Activated CD4-positive, alpha-beta T cell treated with anti-CD3 and anti-CD28 coated beads for 36 hours (primary cell): ENCODE measurements around the gene MAP3K2. TPM values are rescaled to one million over a fixed set of nuclear protein-coding genes. Genes with fewer than 3 reads are reported as not detected.

Experiments
- ATAC-seq: fragments of 200-7000 bp; cut with Tn5 transposase; one replicate; pipeline ENCODE4 v1.10.0; 2021; ENCODE audit warnings: mild to moderate bottlenecking, moderate library complexity
- CTCF ChIA-PET: fragments of 350-600 bp; sonication (Branson Sonifier 250); formaldehyde crosslinking; loops from one replicate; lab custom pipeline; 2021; ENCODE audit warnings: antibody characterized with exemption; lab: Charles Lee
- POLR2A ChIA-PET: fragments of 350-600 bp; sonication (Branson Sonifier 250); formaldehyde crosslinking; loops from one replicate; lab custom pipeline; 2021; ENCODE audit warnings: antibody characterized with exemption, inconsistent platforms; lab: Charles Lee
- DNase-seq: peaks from one replicate; pipeline ENCODE4 v3.0.0-alpha.2; 2020
- H3K27ac Mint-ChIP-seq: one replicate; pipeline ENCODE4 v1.8.0; 2021; ENCODE audit warnings: mixed read lengths
- H3K27me3 Mint-ChIP-seq: one replicate; pipeline ENCODE4 v1.8.0; 2021; ENCODE audit warnings: mixed read lengths
- H3K36me3 Mint-ChIP-seq: one replicate; pipeline ENCODE4 v1.8.0; 2021; ENCODE audit warnings: low read depth, mixed read lengths
- H3K4me1 Mint-ChIP-seq: one replicate; pipeline ENCODE4 v1.8.0; 2021; ENCODE audit warnings: mixed read lengths
- H3K4me3 Mint-ChIP-seq: one replicate; pipeline ENCODE4 v1.8.0; 2021; ENCODE audit warnings: mild to moderate bottlenecking, moderate library complexity, mixed read lengths
- H3K9me3 Mint-ChIP-seq: one replicate; pipeline ENCODE4 v1.8.0; 2021; ENCODE audit warnings: low read depth, mixed read lengths
- intact Hi-C, 2 experiments: fragments of 100-400 bp; cut with DNase I in 1 of 2; cut with micrococcal nuclease in 1 of 2; formaldehyde crosslinking; loops; one replicate each; pipeline versions ENCODE4 v1.14.2 to v1.15.1; 2022 to 2024; cut with DNase I, micrococcal nuclease
- total RNA-seq, 2 experiments: library from RNA; stranded (reverse); gene quantifications; one replicate each; pipeline ENCODE4 v1.2.3, GENCODE V29; 2021

Gene MAP3K2
- total RNA-seq, 2 experiments from 2014 or later: 35.2 to 35.6 TPM

DNA sequence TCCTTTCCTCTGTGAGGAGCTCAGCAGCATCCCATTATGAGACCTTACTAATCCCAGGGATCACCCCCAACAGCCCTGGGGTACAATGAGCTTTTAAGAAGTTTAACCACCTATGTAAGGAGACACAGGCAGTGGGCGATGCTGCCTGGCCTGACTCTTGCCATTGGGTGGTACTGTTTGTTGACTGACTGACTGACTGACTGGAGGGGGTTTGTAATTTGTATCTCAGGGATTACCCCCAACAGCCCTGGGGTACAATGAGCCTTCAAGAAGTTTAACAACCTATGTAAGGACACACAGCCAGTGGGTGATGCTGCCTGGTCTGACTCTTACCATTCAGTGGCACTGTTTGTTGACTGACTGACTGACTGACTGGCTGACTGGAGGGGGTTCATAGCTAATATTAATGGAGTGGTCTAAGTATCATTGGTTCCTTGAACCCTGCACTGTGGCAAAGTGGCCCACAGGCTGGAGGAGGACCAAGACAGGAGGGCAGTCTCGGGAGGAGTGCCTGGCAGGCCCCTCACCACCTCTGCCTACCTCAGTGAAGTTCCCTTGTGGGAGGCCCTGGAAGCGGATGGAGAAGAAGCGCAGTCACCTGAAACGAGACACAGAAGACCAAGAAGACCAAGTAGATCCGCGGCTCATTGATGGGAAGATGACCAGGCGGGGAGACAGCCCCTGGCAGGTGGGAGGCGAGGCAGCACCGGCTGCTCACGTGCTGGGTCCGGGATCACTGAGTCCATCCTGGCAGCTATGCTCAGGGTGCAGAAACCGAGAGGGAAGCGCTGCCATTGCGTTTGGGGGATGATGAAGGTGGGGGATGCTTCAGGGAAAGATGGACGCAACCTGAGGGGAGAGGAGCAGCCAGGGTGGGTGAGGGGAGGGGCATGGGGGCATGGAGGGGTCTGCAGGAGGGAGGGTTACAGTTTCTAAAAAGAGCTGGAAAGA is 38.0 kb upstream of the MAP3K2 start:
- no peak overlapping the region for H3K27ac Mint-ChIP-seq
- H3K4me3 Mint-ChIP-seq: no peak overlapping the region
- POLR2A ChIA-PET: no interaction called here
- intact Hi-C loops: no loop called here
- CTCF ChIA-PET: interaction anchor here (0.7 to 1.9 kb wide), 4 partner anchors 10 to 393 kb away, joined by 3 to 7 read pairs (median 4); no protein-coding TSS in a partner anchor
- peaks cover 35% of the 10 kb centered on the region for H3K27me3 Mint-ChIP-seq
- H3K36me3 Mint-ChIP-seq: no peaks in the 10 kb centered on the region
- no peaks in the 10 kb centered on the region for H3K9me3 Mint-ChIP-seq
- ATAC-seq (no peak), DNase-seq (no peak)
- H3K4me1 Mint-ChIP-seq: peaks cover 5% of the 10 kb centered on the region

DNA sequence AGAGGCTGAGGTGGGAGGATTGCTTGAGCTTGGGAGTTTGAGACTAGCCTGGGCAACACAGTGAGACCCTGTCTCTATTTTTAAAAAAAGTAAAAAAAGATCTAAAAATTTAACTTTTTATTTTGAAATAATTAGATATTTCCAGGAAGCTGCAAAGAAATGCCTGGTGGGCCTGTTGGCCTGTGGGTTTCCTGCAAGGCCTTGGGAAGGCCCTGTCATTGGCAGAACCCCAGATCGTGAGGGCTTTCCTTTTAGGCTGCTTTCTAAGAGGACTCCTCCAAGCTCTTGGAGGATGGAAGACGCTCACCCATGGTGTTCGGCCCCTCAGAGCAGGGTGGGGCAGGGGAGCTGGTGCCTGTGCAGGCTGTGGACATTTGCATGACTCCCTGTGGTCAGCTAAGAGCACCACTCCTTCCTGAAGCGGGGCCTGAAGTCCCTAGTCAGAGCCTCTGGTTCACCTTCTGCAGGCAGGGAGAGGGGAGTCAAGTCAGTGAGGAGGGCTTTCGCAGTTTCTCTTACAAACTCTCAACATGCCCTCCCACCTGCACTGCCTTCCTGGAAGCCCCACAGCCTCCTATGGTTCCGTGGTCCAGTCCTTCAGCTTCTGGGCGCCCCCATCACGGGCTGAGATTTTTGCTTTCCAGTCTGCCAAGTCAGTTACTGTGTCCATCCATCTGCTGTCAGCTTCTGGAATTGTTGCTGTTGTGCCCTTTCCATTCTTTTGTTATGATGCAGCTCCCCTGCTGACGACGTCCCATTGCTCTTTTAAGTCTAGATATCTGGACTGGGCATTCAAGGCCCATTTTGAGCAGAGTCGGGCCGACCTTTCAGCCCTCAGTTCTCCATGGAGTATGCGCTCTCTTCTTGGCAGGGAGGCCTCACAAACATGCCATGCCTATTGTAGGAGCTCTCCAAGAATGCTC is 37.1 kb upstream of the MAP3K2 start:
- no peak overlapping the region for H3K27ac Mint-ChIP-seq
- no peaks in the 10 kb centered on the region for H3K36me3 Mint-ChIP-seq
- H3K27me3 Mint-ChIP-seq: peaks cover 40% of the 10 kb centered on the region
- DNase-seq (no peak), ATAC-seq (no peak)
- H3K9me3 Mint-ChIP-seq: no peaks in the 10 kb centered on the region
- ChIA-PET CTCF (interaction anchor here (0.7 to 1.9 kb wide), 8 partner anchors 9 to 62 kb away, joined by 3 to 7 read pairs (median 3); no protein-coding TSS in a partner anchor), POLR2A (no interaction called here)
- H3K4me3 Mint-ChIP-seq: no peak overlapping the region
- intact Hi-C loops: no loop called here
- H3K4me1 Mint-ChIP-seq: peaks cover 5% of the 10 kb centered on the region

DNA sequence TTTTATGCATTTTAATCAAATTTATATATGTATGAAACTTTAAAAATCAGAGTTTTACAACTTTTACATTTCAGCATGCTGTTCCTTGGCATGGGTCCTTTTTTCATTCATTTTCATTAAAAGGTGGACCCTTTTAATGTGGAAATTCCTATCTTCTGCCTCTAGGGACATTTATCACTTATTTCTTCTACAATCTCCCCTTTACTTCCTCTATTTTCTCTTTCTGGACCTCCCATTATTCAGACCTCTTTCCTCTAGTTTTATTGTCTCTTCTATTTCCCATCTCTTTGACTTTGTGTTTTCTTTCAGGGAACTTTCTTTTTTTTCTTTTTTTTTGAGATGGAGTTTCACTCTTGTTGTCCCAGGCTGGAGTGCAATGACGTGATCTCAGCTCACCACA is 36.1 kb upstream of the MAP3K2 start:
- intact Hi-C loops: no loop called here
- ChIA-PET CTCF (interaction anchor here (0.9 to 1.5 kb wide), 5 partner anchors 8 to 55 kb away, joined by 3 to 4 read pairs (median 3); no protein-coding TSS in a partner anchor), POLR2A (no interaction called here)
- peaks cover 40% of the 10 kb centered on the region for H3K27me3 Mint-ChIP-seq
- ATAC-seq (no peak), DNase-seq (no peak)
- H3K27ac Mint-ChIP-seq: no peak overlapping the region
- no peaks in the 10 kb centered on the region for H3K36me3 Mint-ChIP-seq
- H3K4me1 Mint-ChIP-seq: peaks cover 5% of the 10 kb centered on the region
- no peaks in the 10 kb centered on the region for H3K9me3 Mint-ChIP-seq
- H3K4me3 Mint-ChIP-seq: no peak overlapping the region

DNA sequence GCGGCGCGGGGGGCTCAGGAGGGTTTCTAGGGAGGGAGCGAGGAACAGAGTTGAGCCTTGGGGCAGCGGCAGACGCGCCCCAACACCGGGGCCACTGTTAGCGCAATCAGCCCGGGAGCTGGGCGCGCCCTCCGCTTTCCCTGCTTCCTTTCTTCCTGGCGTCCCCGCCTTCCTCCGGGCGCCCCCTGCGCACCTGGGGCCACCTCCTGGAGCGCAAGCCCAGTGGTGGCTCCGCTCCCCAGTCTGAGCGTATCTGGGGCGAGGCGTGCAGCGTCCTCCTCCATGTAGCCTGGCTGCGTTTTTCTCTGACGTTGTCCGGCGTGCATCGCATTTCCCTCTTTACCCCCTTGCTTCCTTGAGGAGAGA is 35.7 kb upstream of the MAP3K2 start:
- ATAC-seq (peak; percentile 51), DNase-seq (peak; percentile 31)
- Mint-ChIP-seq H3K4me1 (peaks cover 5% of the 10 kb centered on the region), H3K27ac (no peak overlapping the region), H3K4me3 (peak overlapping the region; percentile 8), H3K9me3 (no peaks in the 10 kb centered on the region), H3K27me3 (peaks cover 40% of the 10 kb centered on the region), H3K36me3 (no peaks in the 10 kb centered on the region)
- ChIA-PET POLR2A (no interaction called here), CTCF (interaction anchor here (1.3 kb wide), 1 partner anchor 30 kb away, joined by 3 read pairs; no protein-coding TSS in a partner anchor)
- intact Hi-C loops: no loop called here

DNA sequence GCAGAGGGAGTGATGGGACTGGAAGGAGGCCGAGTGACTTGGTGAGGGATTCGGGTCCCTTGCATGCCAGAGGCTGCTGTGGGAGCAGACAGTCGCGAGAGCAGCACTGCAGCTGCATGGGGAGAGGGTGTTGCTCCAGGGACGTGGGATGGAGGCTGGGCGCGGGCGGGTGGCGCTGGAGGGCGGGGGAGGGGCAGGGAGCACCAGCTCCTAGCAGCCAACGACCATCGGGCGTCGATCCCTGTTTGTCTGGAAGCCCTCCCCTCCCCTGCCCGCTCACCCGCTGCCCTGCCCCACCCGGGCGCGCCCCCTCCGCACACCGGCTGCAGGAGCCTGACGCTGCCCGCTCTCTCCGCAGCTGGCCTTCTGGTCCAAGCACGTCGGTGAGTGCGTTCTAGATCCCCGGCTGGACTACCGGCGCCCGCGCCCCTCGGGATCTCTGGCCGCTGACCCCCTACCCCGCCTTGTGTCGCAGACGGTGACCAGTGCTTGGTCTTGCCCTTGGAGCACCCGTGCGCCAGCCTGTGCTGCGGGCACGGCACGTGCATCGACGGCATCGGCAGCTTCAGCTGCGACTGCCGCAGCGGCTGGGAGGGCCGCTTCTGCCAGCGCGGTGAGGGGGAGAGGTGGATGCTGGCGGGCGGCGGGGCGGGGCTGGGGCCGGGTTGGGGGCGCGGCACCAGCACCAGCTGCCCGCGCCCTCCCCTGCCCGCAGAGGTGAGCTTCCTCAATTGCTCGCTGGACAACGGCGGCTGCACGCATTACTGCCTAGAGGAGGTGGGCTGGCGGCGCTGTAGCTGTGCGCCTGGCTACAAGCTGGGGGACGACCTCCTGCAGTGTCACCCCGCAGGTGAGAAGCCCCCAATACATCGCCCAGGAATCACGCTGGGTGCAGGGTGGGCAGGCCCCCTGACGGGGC is 35.0 kb upstream of the MAP3K2 start:
- H3K27ac Mint-ChIP-seq: no peak overlapping the region
- no peaks in the 10 kb centered on the region for H3K36me3 Mint-ChIP-seq
- no peaks in the 10 kb centered on the region for H3K9me3 Mint-ChIP-seq
- peaks cover 45% of the 10 kb centered on the region for H3K27me3 Mint-ChIP-seq
- H3K4me3 Mint-ChIP-seq: peak overlapping the region; percentile 38
- peak; percentile 38 for DNase-seq
- intact Hi-C loops: no loop called here
- ATAC-seq: peak; percentile 58
- ChIA-PET CTCF (no interaction called here), POLR2A (no interaction called here)
- peaks cover 5% of the 10 kb centered on the region for H3K4me1 Mint-ChIP-seq

DNA sequence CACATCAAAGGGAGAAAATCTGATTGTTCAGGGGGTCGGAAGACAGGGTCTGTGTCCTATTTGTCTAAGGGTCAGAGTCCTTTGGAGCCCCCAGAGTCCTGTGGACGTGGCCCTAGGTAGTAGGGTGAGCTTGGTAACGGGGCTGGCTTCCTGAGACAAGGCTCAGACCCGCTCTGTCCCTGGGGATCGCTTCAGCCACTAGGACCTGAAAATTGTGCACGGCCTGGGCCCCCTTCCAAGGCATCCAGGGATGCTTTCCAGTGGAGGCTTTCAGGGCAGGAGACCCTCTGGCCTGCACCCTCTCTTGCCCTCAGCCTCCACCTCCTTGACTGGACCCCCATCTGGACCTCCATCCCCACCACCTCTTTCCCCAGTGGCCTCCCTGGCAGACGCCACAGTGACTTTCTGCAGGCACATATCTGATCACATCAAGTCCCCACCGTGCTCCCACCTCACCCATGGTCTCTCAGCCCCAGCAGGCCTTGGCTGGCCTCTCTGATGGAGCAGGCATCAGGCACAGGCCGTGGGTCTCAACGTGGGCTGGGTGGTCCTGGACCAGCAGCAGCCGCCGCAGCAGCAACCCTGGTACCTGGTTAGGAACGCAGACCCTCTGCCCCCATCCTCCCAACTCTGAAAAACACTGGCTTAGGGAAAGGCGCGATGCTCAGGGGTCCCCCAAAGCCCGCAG is 34.2 kb upstream of the MAP3K2 start:
- Mint-ChIP-seq H3K27me3 (peaks cover 47% of the 10 kb centered on the region), H3K4me1 (peaks cover 8% of the 10 kb centered on the region), H3K36me3 (no peaks in the 10 kb centered on the region), H3K9me3 (no peaks in the 10 kb centered on the region), H3K27ac (no peak overlapping the region), H3K4me3 (no peak overlapping the region)
- no peak for ATAC-seq
- ChIA-PET CTCF (no interaction called here), POLR2A (no interaction called here)
- no peak for DNase-seq
- intact Hi-C loops: no loop called here

DNA sequence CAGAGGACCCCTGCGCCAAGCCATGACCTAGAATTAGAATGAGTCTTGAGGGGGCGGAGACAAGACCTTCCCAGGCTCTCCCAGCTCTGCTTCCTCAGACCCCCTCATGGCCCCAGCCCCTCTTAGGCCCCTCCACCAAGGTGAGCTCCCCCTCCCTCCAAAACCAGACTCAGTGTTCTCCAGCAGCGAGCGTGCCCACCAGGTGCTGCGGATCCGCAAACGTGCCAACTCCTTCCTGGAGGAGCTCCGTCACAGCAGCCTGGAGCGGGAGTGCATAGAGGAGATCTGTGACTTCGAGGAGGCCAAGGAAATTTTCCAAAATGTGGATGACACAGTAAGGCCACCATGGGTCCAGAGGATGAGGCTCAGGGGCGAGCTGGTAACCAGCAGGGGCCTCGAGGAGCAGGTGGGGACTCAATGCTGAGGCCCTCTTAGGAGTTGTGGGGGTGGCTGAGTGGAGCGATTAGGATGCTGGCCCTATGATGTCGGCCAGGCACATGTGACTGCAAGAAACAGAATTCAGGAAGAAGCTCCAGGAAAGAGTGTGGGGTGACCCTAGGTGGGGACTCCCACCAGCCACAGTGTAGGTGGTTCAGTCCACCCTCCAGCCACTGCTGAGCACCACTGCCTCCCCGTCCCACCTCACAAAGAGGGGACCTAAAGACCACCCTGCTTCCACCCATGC is 33.5 kb upstream of the MAP3K2 start:
- Mint-ChIP-seq H3K36me3 (no peaks in the 10 kb centered on the region), H3K27me3 (peaks cover 49% of the 10 kb centered on the region), H3K4me1 (peaks cover 15% of the 10 kb centered on the region), H3K27ac (no peak overlapping the region), H3K9me3 (no peaks in the 10 kb centered on the region), H3K4me3 (no peak overlapping the region)
- no peak for ATAC-seq
- ChIA-PET CTCF (interaction anchor here (0.7 kb wide), 1 partner anchor 57 kb away, joined by 4 read pairs; no protein-coding TSS in a partner anchor), POLR2A (no interaction called here)
- no peak for DNase-seq
- intact Hi-C loops: no loop called here

DNA sequence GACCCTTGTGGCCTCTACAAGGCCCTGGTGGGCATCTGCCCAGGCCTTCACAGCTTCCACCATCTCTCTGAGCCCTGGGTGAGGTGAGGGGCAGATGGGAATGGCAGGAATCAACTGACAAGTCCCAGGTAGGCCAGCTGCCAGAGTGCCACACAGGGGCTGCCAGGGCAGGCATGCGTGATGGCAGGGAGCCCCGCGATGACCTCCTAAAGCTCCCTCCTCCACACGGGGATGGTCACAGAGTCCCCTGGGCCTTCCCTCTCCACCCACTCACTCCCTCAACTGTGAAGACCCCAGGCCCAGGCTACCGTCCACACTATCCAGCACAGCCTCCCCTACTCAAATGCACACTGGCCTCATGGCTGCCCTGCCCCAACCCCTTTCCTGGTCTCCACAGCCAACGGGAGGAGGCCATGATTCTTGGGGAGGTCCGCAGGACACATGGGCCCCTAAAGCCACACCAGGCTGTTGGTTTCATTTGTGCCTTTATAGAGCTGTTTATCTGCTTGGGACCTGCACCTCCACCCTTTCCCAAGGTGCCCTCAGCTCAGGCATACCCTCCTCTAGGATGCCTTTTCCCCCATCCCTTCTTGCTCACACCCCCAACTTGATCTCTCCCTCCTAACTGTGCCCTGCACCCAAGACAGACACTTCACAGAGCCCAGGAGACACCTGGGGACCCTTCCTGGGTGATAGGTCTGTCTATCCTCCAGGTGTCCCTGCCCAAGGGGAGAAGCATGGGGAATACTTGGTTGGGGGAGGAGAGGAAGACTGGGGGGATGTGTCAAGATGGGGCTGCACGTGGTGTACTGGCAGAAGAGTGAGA is 32.5 kb upstream of the MAP3K2 start:
- DNase-seq (no peak), ATAC-seq (no peak)
- intact Hi-C loops: no loop called here
- no peak overlapping the region for H3K4me3 Mint-ChIP-seq
- CTCF ChIA-PET: interaction anchor here (0.7 kb wide), 2 partner anchors 58 to 113 kb away, joined by 4 read pairs; no protein-coding TSS in a partner anchor
- no peaks in the 10 kb centered on the region for H3K36me3 Mint-ChIP-seq
- H3K27me3 Mint-ChIP-seq: peaks cover 42% of the 10 kb centered on the region
- peaks cover 20% of the 10 kb centered on the region for H3K4me1 Mint-ChIP-seq
- POLR2A ChIA-PET: no interaction called here
- H3K9me3 Mint-ChIP-seq: no peaks in the 10 kb centered on the region
- H3K27ac Mint-ChIP-seq: no peak overlapping the region

DNA sequence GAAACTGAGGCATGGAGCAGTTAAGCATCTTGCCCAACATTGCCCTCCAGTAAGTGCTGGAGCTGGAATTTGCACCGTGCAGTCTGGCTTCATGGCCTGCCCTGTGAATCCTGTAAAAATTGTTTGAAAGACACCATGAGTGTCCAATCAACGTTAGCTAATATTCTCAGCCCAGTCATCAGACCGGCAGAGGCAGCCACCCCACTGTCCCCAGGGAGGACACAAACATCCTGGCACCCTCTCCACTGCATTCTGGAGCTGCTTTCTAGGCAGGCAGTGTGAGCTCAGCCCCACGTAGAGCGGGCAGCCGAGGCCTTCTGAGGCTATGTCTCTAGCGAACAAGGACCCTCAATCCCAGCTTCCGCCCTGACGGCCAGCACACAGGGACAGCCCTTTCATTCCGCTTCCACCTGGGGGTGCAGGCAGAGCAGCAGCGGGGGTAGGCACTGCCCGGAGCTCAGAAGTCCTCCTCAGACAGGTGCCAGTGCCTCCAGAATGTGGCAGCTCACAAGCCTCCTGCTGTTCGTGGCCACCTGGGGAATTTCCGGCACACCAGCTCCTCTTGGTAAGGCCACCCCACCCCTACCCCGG is 31.8 kb upstream of the MAP3K2 start:
- no peaks in the 10 kb centered on the region for H3K36me3 Mint-ChIP-seq
- ChIA-PET POLR2A (no interaction called here), CTCF (interaction anchor here (0.7 kb wide), 1 partner anchor 114 kb away, joined by 4 read pairs; no protein-coding TSS in a partner anchor)
- H3K4me3 Mint-ChIP-seq: no peak overlapping the region
- no peak overlapping the region for H3K27ac Mint-ChIP-seq
- H3K27me3 Mint-ChIP-seq: peaks cover 38% of the 10 kb centered on the region
- no peak for DNase-seq
- peaks cover 20% of the 10 kb centered on the region for H3K4me1 Mint-ChIP-seq
- ATAC-seq: no peak
- no peaks in the 10 kb centered on the region for H3K9me3 Mint-ChIP-seq
- intact Hi-C loops: loop anchor here (5.0 to 10.0 kb wide), 2 partner anchors 222 to 755 kb away; no protein-coding TSS in a partner anchor
